Vagina (tissue), 2 donors: ENCODE measurements around the gene DNM2. TPM values are rescaled to one million over a fixed set of nuclear protein-coding genes. Genes with fewer than 3 reads are reported as not detected.
"Not testable (repeated sequence)": the region's sequence is repeated elsewhere in the genome, so short reads cannot be mapped to it uniquely, and the experiment has no call there.

Experiments used
- DNase-seq, 2 donors: peaks; one replicate each; pipeline ENCODE4 v3.0.0-alpha.2; 2017; ENCODE audit errors: extremely low spot score in 2 of 2
- H3K27ac ChIP-seq: fragments of 200-600 bp; sonication (generic); one replicate; pipeline ENCODE4 v1.5.1; 2019
- H3K27me3 ChIP-seq: fragments of 200-600 bp; sonication (generic); one replicate; pipeline ENCODE4 v1.5.1; 2019
- H3K36me3 ChIP-seq, 2 donors: fragments of 200-600 bp; sonication (generic); one replicate each; pipeline ENCODE4 v1.5.1; 2017 to 2019
- H3K4me1 ChIP-seq: fragments of 200-600 bp; sonication (generic); one replicate; pipeline ENCODE4 v1.5.1; 2019
- H3K4me3 ChIP-seq, 2 donors: fragments of 200-600 bp; sonication (generic); 1 replicate in 1 of 2; 2 replicates in 1 of 2; pipeline ENCODE4 v1.5.1; 2016 to 2019
- H3K9me3 ChIP-seq: fragments of 200-600 bp; sonication (generic); one replicate; pipeline ENCODE4 v1.5.1; 2019
- CTCF ChIP-seq, 3 experiments: fragments of 450-650 bp in 2 of 3; fragments of 200-600 bp in 1 of 3; sonication (generic) in 1 of 3; IDR thresholded peaks; one replicate each; pipeline ENCODE4 v1.5.1; 2017 to 2019; ENCODE audit warnings: antibody characterized with exemption in 3 of 3, mild to moderate bottlenecking in 2 of 3, moderate library complexity in 2 of 3
- POLR2A ChIP-seq, 2 donors: fragments of 450-650 bp; IDR thresholded peaks; one replicate each; pipeline ENCODE4 v1.6.1; 2017; ENCODE audit warnings: antibody characterized with exemption in 2 of 2, mild to moderate bottlenecking in 2 of 2, moderate library complexity in 2 of 2
- POLR2AphosphoS5 ChIP-seq, 2 donors: sonication (generic); formaldehyde crosslinking; IDR thresholded peaks; one replicate each; pipeline ENCODE4 v1.9.0; 2017; ENCODE audit warnings: antibody characterized with exemption in 2 of 2, mild to moderate bottlenecking in 2 of 2, low read depth in 1 of 2; ENCODE audit not compliant: insufficient read depth in 1 of 2
- intact Hi-C: fragments of 100-400 bp; cut with DNase I; formaldehyde crosslinking; loops from one replicate; pipeline ENCODE4 v1.15.1; 2023
- total RNA-seq: library from RNA; depleted of rRNA; stranded (reverse); fragments of >200 nt; gene quantifications from one replicate; pipeline ENCODE4 v1.2.3, GENCODE V29; 2016

DNM2 gene
- total RNA-seq, 1 donor from 2014 or later = 128 TPM

GRCh38 chr19:10868872-10869547, 151.1 kb downstream of the DNM2 start:
- Histone ChIP-seq H3K27ac (no peak overlapping the region), H3K9me3 (no peaks in the 10 kb centered on the region), H3K4me1 (peaks cover 26% of the 10 kb centered on the region), H3K4me3 (no peak overlapping the region), H3K27me3 (no peaks in the 10 kb centered on the region), H3K36me3 (no peaks in the 10 kb centered on the region)
- TF ChIP-seq CTCF (IDR thresholded peaks at IDR 0.05) (no peak), POLR2A (IDR thresholded peaks at IDR 0.05) (no peak), POLR2AphosphoS5 (IDR thresholded peaks at IDR 0.05; ENCODE audit: insufficient read depth in 1 of 2, low read depth in 1 of 2) (no peak)
- intact Hi-C loops = no loop called here
- no peak for DNase-seq

GRCh38 chr19:10869872-10870311, 152.0 kb downstream of the DNM2 start:
- intact Hi-C loops = loop anchor here (10.0 kb wide), 1 partner anchor 55 kb away; the partner anchor contains the start of genes TIMM29 and YIPF2
- not testable (repeated sequence) for H3K4me3 ChIP-seq
- H3K27ac ChIP-seq = peak overlapping the region; percentile 87

GRCh38 chr19:10870501-10870954, 152.6 kb downstream of the DNM2 start:
- intact Hi-C loops = loop anchor here (10.0 kb wide), 1 partner anchor 54 kb away; the partner anchor contains the start of genes TIMM29 and YIPF2
- Histone ChIP-seq H3K27ac (peak overlapping the region; percentile 87), H3K4me1 (peaks cover 31% of the 10 kb centered on the region), H3K9me3 (no peaks in the 10 kb centered on the region), H3K27me3 (no peaks in the 10 kb centered on the region), H3K4me3 (peak overlapping the region; percentile 53 to 57), H3K36me3 (no peaks in the 10 kb centered on the region)
- TF ChIP-seq POLR2AphosphoS5 (IDR thresholded peaks at IDR 0.05; ENCODE audit: insufficient read depth in 1 of 2, low read depth in 1 of 2) (peak in 1 of 2 donors; percentile 44), POLR2A (IDR thresholded peaks at IDR 0.05) (no peak), CTCF (IDR thresholded peaks at IDR 0.05) (no peak)
- DNase-seq = peak in 1 of 2 donors; percentile 91

More at GRCh38 chr19:10869872-10870311, 152.0 kb downstream of the DNM2 start:
- not testable (repeated sequence) for H3K27me3 ChIP-seq, H3K9me3 ChIP-seq, H3K36me3 ChIP-seq, DNase-seq
- H3K4me1 ChIP-seq = peaks cover 28% of the 10 kb centered on the region

DNA sequence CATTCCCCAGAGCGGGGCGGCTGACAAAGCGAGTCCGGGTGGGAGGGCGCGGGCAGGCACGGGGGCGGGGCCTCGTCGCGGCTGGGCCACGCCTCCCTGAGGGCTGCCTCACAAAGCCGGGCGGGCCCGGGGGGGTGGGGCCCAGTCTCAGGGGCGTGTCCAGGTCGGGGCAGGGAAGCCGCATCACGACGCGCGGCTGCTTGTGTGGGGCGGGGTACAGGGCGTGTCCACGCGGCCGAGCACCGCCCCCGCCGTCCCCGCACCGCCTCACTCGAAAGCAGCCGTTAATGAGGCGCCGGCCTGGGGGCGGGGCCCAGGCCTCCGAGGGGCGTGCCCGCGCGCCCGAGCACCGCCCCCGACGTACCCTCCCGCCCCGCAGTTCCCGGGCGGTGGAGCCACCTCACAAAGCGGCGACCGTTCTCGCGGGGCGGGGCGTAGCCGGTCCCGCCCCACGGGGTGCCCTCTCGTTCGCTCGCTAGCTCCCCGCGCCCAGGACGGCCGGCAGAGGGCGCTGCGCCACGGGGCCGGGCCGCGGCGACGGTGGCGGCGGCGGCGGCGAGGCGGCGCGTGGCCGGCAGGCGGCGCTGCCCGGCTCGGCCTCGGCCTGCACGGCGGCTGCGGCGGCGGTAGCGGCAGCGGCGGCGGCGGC, 153.2 kb downstream of the DNM2 start, which contains the start of gene CARM1:
Gene CARM1 (plus strand): TSS at position 599 of the 649 bp plus-strand sequence. CDS start 150 bp downstream, outside the sequence.
- DNase-seq = peak in 1 of 2 donors; percentile 98
- intact Hi-C loops = loop anchor here (10.0 kb wide), 1 partner anchor 54 kb away; the partner anchor contains the start of genes TIMM29 and YIPF2

More for the DNA sequence above, 153.2 kb downstream of the DNM2 start, which contains the start of gene CARM1:
- H3K36me3 ChIP-seq = no peaks in the 10 kb centered on the region
- peaks cover 37% of the 10 kb centered on the region for H3K4me1 ChIP-seq
- TF ChIP-seq POLR2AphosphoS5 (IDR thresholded peaks at IDR 0.05; ENCODE audit: insufficient read depth in 1 of 2, low read depth in 1 of 2) (no peak), CTCF (IDR thresholded peaks at IDR 0.05) (peak; percentile 30 to 61 (median 42))
- H3K9me3 ChIP-seq = no peaks in the 10 kb centered on the region
- H3K4me3 ChIP-seq = peak within 1 kb of the TSS; percentile 91 to 99
- H3K27ac ChIP-seq = peak within 1 kb of the TSS; percentile 94
- no peaks in the 10 kb centered on the region for H3K27me3 ChIP-seq
